Measurements from ENCODE around the gene SLC36A2.

DNA sequence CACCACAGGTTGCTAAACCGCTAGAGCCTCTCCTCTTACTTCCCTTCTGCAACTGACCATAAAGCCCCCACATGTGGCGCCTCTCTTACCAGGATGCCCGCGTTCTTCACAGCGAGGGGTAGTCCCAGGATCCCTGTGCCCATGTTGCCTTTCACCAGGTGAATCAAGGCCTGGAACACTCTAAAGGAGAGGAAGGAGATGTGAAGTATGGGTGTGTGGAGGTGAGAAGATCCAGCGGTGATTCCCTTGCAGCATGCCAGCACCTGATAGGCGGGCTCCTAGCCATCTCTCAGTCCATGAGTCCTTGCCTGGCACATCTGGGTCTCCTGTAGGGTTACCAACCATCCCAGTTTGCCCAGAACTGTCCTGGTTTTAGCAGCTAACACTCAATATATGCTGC lies 3.3 kb downstream of the SLC36A2 start:
- TF ChIP-seq POLR2A (IDR thresholded peaks at IDR 0.05) (no peak), CTCF (IDR thresholded peaks at IDR 0.05 in 8 of 11, conservative IDR thresholded peaks at IDR 0.05 in 3 of 11) (no peak)

All from spleen (tissue), 7 donors.